HG03280 (cell line): ENCODE data around the gene LHFPL4.
"Not testable (repeated sequence)": the region's sequence is repeated elsewhere in the genome, so short reads cannot be mapped to it uniquely, and the experiment has no call there.

Experiments
- ATAC-seq: cut with Tn5 transposase; IDR thresholded peaks from one replicate; pipeline ENCODE4 v1.9.1; 2021; ENCODE audit warnings: mild to moderate bottlenecking, moderate library complexity; ENCODE audit not compliant: unreplicated experiment

LHFPL4 gene

DNA sequence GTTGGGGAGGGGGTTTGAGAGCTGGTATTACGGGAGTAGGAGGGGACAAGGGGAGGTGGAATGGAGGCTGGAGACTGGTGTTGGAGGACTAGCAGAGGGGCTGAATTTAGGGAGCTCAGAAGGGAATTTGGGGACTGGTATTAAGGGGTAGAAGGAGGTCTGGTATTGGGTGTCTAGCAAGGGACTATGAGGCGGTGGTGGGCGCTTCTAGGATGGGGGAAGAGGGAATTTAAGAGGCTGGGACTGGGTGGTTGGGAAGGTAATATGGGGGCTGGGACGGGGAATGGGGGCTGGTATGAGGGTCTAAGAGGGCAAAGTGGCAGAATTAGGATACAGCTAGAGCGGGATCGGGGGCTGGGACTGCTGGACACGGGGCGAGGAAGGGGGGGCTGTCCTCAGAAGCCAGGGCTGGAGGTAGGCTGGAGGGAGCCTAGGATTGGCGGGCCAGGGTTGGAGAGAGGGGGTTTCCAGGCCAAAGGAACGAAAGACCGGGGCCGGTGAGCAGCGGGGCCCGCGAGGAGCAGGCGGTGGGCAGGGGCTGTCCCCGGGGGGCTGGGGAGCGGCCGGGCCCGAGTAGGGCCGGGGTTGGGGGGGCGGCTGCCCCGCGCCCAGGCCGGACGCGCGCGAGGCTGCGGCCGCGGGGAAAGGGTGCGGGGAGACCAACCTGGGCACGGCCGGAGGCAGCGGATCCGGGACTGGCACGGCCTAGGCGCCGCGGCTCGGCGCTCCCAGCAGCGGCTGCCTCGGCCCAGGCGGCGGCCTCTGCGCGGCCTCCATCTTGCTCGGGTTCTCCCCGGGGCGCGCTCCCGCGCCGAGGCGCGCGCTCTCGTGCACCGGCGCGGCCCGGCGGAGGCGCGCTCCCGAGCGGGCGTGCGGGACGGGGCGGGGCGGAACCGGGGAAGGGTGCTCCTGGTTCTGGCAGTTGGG lies at the start of gene LHFPL4:
LHFPL4 (minus strand) TSS at position 802 of the 927 bp plus-strand sequence. CDS start 1,143 bp downstream, outside the sequence.
- no peak for ATAC-seq

- ATAC-seq = no peak
Measured at GRCh38 chr3:9602620-9603019, 49.0 kb upstream of the LHFPL4 start.

DNA sequence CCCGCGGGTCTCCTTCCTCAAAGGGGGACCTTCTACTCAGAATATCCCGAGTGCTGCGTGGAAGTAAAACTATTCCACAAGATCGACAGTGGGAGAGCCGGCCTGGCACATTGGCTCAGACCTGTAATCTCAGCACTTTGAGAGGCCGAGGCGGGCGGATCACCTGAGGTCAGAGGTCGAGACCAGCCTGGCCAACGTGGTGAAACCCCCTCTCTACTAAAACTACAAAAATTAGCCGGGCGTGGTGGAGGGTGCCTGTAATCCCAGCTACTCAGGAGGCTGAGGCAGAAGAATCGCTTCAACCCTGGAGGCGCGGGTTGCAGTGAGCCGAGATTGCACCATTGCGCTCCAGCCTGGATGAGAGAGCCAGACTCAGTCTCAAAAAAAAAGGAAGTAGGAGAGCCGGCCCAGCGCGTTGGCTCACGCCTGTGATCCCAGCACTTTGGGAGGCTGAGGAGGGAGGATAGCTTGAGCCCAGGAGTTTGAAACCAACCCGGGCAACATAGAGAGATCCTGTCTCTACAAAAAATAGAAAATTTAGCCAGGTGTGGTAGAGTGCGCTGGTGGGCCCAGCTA lies 47.5 kb upstream of the LHFPL4 start:
- ATAC-seq = not testable (repeated sequence)

- ATAC-seq = no peak
Measured at GRCh38 chr3:9600597-9600996, 47.0 kb upstream of the LHFPL4 start.

GRCh38 chr3:9598783-9599387 lies 45.3 kb upstream of the LHFPL4 start:
- ATAC-seq = no peak

DNA sequence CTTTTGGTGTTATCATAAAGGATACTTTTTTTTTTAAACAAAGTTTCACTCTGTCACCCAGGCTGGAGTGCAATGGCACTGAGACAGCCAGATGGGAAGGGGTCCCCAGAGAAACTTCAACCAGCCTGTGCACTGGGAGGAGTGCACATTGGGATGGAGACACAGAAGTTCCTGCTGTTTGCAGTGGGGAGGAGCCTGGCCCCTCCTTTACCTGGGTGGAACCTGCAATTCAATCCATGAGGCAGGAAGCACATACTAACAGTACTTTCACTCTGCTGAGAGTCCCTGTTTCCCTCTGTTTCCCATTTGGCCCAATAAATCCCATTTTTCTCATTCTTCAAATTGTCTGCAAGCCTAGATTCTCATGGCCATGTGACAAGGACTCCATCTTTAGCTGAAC lies 42.3 kb upstream of the LHFPL4 start:
- ATAC-seq = no peak

GRCh38 chr3:9591781-9592180 lies 38.2 kb upstream of the LHFPL4 start:
- not testable (repeated sequence) for ATAC-seq

- ATAC-seq = no peak
Measured at GRCh38 chr3:9590282-9590791, 36.7 kb upstream of the LHFPL4 start.

GRCh38 chr3:9583792-9584191 lies 30.2 kb upstream of the LHFPL4 start:
- no peak for ATAC-seq

GRCh38 chr3:9583371-9583770 lies 29.7 kb upstream of the LHFPL4 start:
- ATAC-seq = no peak

GRCh38 chr3:9582332-9582731 lies 28.7 kb upstream of the LHFPL4 start:
- no peak for ATAC-seq

- ATAC-seq = no peak
Measured at GRCh38 chr3:9581742-9582141, 28.1 kb upstream of the LHFPL4 start.

GRCh38 chr3:9569054-9569453 lies 15.4 kb upstream of the LHFPL4 start:
- ATAC-seq = no peak

- no peak for ATAC-seq
Measured at GRCh38 chr3:9565316-9565715, 11.7 kb upstream of the LHFPL4 start.

DNA sequence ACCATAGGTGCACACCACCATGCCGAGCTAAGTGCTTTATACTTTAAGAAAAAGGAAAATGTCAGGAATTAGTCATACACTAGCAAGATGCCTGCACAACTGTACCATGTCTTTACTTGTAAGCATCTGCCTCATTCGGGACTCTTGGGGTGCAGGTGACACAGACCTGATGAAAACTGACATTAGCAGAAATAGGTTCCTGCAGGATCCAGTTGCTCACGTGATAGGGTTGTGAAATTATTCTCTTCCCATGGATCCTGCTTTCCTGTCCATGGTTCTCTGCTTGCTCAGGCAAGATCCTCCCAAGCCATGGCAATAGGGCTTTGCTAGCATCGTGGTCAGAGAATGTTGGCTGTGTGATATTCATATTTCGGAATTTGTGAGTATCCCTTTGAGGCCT lies 10.2 kb upstream of the LHFPL4 start:
- no peak for ATAC-seq

- ATAC-seq = not testable (repeated sequence)
Measured at GRCh38 chr3:9560056-9560455, 6.4 kb upstream of the LHFPL4 start.

DNA sequence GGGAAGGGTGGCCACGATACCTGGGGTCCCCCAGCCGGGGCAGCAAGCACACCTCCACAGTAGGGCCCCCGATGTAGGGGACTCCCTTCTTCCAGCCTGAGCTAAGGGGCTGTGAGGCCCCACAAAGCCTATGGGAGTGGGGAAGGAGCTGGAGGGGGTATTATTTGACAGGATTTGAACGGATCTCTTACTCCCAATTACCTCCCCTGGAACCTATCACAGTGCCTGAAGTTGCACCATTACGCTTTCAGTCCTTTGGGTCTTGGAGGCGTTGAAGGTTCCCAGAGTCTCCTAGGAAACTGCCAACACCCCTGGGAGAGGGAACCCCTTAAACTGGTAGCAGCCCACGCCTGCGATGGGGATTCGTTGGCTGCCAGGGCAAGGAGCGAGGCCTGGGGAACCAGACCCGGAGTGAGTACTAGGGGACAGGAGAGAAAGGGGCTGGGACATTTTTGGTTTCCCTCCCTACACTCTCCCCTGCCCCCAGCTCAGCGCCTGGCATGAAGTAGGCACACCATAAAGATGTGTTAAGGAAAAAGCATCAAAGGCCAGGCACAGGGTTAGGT lies 409 bp upstream of the LHFPL4 start:
- ATAC-seq = no peak

DNA sequence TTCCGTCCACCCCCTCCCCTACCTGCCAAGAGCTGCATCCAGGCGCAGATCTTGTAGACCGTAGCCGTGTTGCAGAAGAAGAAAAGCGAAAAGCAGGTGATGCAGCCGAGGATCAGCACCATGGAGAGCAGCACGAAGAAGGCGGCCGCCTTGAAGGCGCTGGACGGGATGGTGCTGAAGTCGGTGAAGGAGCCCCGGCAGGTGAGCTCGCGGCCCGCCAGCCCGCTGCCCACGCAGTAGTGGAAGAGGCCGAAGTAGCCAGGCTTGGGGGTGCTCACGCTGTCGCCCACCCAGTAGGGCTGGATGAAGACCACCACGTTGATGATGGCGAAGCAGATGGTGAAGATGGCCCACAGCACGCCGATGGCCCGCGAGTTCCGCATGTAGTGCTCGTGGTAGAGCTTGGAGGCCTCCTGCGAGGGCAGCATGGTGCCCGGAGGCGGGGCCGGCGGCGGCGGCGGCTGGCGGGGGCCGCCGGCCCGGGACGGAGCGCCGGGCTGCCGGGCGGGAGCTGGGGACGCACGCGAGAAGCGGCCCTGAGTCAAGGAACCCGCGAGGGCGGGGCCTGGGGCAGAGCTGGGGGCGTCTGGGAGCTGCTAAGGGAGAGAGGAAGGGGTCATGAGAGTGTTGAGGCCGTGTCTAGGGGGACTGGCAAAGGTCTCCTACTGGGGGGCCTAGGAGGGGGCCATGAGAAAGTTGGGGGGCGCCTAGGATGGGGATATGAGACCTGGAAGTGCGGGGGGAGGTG lies 1.2 kb downstream of the LHFPL4 start:
- ATAC-seq = no peak

DNA sequence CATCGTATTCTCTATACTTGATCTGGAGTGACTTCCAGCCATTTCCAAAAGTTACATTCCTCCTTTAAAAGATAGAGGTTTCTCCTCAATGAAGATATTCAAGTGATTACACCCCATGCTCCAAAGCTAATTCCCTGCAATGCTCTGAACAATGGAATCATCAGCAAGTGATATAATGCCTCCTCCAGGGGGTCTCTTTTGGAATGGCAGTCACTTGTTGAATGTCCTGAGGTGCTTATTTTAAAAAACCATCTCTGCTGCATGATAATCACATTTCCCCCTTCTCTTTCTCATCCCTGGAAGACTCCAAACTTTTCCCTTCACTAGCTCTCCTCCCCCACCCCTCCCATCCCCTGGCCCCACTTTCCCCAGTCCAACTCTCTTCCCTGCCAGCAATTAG lies 2.6 kb downstream of the LHFPL4 start:
- no peak for ATAC-seq

- ATAC-seq = no peak
Measured at GRCh38 chr3:9549600-9549999, 4.0 kb downstream of the LHFPL4 start.

DNA sequence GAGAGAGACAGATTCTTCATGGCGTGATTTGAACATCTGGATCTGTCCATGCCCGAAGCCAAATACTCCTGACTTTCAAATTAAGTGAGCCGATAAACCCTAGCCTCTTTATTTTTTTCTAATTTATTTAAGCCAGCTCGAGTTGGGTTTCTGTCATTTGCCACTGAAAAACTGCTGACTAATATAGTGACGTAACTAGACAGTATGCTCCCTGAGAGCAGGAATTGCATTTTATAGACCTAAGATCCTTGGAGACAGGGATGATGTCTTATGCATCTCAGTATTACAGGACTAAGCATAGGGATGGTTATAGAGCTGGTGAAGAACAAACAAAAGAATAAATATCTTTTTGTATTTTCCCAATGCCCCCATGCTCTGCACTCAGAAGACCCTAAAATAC lies 4.6 kb downstream of the LHFPL4 start:
- no peak for ATAC-seq
